ENCODE results near the gene TFAP2D. TPM values are rescaled to one million over a fixed set of nuclear protein-coding genes. Genes with fewer than 3 reads are reported as not detected.

Gene TFAP2D
- total RNA-seq, 1 donor from 2014 or later, result not detected

- intact Hi-C loops (cut with DNase I), result no loop called here
- TF ChIP-seq CTCF (IDR thresholded peaks at IDR 0.05), result no peak
- H3K4me3 ChIP-seq, result no peak overlapping the region
- H3K36me3 ChIP-seq, result no peaks in the 10 kb centered on the region
- H3K4me1 ChIP-seq, result no peaks in the 10 kb centered on the region
- H3K9me3 ChIP-seq, result no peaks in the 10 kb centered on the region
- no peak overlapping the region for H3K27ac ChIP-seq
- DNase-seq (no peak), ATAC-seq (no peak)
- no peaks in the 10 kb centered on the region for H3K27me3 ChIP-seq
Measured at GRCh38 chr6:50691814-50692495, 21.4 kb upstream of the TFAP2D start.

- Histone ChIP-seq H3K4me1 (no peaks in the 10 kb centered on the region), H3K27me3 (peaks cover 3% of the 10 kb centered on the region), H3K36me3 (no peaks in the 10 kb centered on the region), H3K4me3 (no peak overlapping the region), H3K9me3 (no peaks in the 10 kb centered on the region), H3K27ac (no peak overlapping the region)
- intact Hi-C loops (cut with DNase I), result no loop called here
- ATAC-seq (no peak), DNase-seq (no peak)
- TF ChIP-seq CTCF (IDR thresholded peaks at IDR 0.05), result no peak
Measured at GRCh38 chr6:50698546-50698945, 14.8 kb upstream of the TFAP2D start.

GRCh38 chr6:50699051-50699775 is 14.1 kb upstream of the TFAP2D start:
- Histone ChIP-seq H3K4me1 (no peaks in the 10 kb centered on the region), H3K27ac (no peak overlapping the region), H3K4me3 (no peak overlapping the region), H3K27me3 (peaks cover 3% of the 10 kb centered on the region), H3K36me3 (no peaks in the 10 kb centered on the region), H3K9me3 (no peaks in the 10 kb centered on the region)
- DNase-seq (no peak), ATAC-seq (no peak)
- TF ChIP-seq CTCF (IDR thresholded peaks at IDR 0.05), result no peak
- intact Hi-C loops (cut with DNase I), result no loop called here

GRCh38 chr6:50706575-50706974 is 6.8 kb upstream of the TFAP2D start:
- Histone ChIP-seq H3K4me3 (no peak overlapping the region), H3K27me3 (peaks cover 52% of the 10 kb centered on the region), H3K36me3 (no peaks in the 10 kb centered on the region), H3K4me1 (no peaks in the 10 kb centered on the region), H3K27ac (no peak overlapping the region), H3K9me3 (no peaks in the 10 kb centered on the region)
- DNase-seq (no peak), ATAC-seq (no peak)
- intact Hi-C loops (cut with DNase I), result no loop called here
- no peak for TF ChIP-seq CTCF (IDR thresholded peaks at IDR 0.05)

GRCh38 chr6:50707191-50707590 is 6.1 kb upstream of the TFAP2D start:
- Histone ChIP-seq H3K4me1 (no peaks in the 10 kb centered on the region), H3K27ac (no peak overlapping the region), H3K4me3 (no peak overlapping the region), H3K27me3 (peaks cover 57% of the 10 kb centered on the region), H3K9me3 (no peaks in the 10 kb centered on the region), H3K36me3 (no peaks in the 10 kb centered on the region)
- TF ChIP-seq CTCF (IDR thresholded peaks at IDR 0.05), result no peak
- ATAC-seq, result no peak
- DNase-seq, result no peak
- intact Hi-C loops (cut with DNase I), result no loop called here

All from upper lobe of right lung (tissue), 1 donor.